OCI-LY7 (cell line): Measurements from ENCODE around the gene RPL37. TPM values are rescaled to one million over a fixed set of nuclear protein-coding genes. Genes with fewer than 3 reads are reported as not detected.

Experiments used
- BruUV-seq: library from RNA; stranded (reverse); fragments of 400-500 nt; replicated peaks from 2 replicates; lab custom pipeline; 2021; lab: Mats Ljungman, UMichigan
- CTCF ChIA-PET: fragments of 300-600 bp; sonication (Branson Sonifier 250); formaldehyde crosslinking; loops from one replicate; lab custom pipeline; 2022; ENCODE audit warnings: antibody characterized with exemption; ENCODE audit not compliant: unreplicated experiment; lab: Charles Lee
- POLR2A ChIA-PET: fragments of 300-600 bp; sonication (Branson Sonifier 250); formaldehyde crosslinking; loops from one replicate; lab custom pipeline; 2022; ENCODE audit warnings: antibody characterized with exemption; lab: Charles Lee
- DNase-seq: peaks from one replicate; pipeline ENCODE4 v3.0.0-alpha.2; 2015; ENCODE audit warnings: low spot score
- H2AFZ ChIP-seq: fragments of 200-600 bp; sonication (generic), shearing (Covaris generic); 2 replicates; pipeline ENCODE4 v1.6.1; 2014; ENCODE audit warnings: mild to moderate bottlenecking, antibody characterized with exemption, low read length, moderate library complexity
- H3K27ac ChIP-seq: fragments of 200-600 bp; sonication (generic); 2 replicates; pipeline ENCODE4 v1.5.1; 2014; ENCODE audit warnings: mixed run types, low read depth, mild to moderate bottlenecking, moderate library complexity, low read length, inconsistent platforms; ENCODE audit not compliant: poor library complexity, severe bottlenecking
- H3K36me3 ChIP-seq: fragments of 200-600 bp; sonication (generic); 2 replicates; pipeline ENCODE4 v1.6.1; 2014; ENCODE audit warnings: mild to moderate bottlenecking, antibody characterized with exemption, low read length, moderate library complexity, mixed read lengths; ENCODE audit not compliant: insufficient read depth
- H3K4me1 ChIP-seq: fragments of 200-600 bp; sonication (generic); 2 replicates; pipeline ENCODE4 v1.5.1; 2014; ENCODE audit warnings: mild to moderate bottlenecking, low read length; ENCODE audit not compliant: insufficient read depth, poor library complexity, severe bottlenecking
- H3K4me2 ChIP-seq: fragments of 200-600 bp; sonication (generic); 2 replicates; pipeline ENCODE4 v1.6.1; 2014; ENCODE audit warnings: mild to moderate bottlenecking, low read length
- H3K4me3 ChIP-seq: fragments of 200-600 bp; sonication (generic); 2 replicates; pipeline ENCODE4 v1.5.1; 2014; ENCODE audit warnings: mild to moderate bottlenecking, low read depth, low read length; ENCODE audit not compliant: poor library complexity, severe bottlenecking
- H3K79me2 ChIP-seq: fragments of 200-600 bp; sonication (generic); 2 replicates; pipeline ENCODE4 v1.6.1; 2016; ENCODE audit warnings: low read depth, mild to moderate bottlenecking, low read length, moderate library complexity, mixed read lengths; ENCODE audit not compliant: insufficient read depth
- H3K9me2 ChIP-seq: fragments of 200-600 bp; sonication (generic); 2 replicates; pipeline ENCODE4 v1.6.1; 2016; ENCODE audit warnings: mild to moderate bottlenecking, low read length, mixed read lengths; ENCODE audit not compliant: insufficient read depth
- H3K9me3 ChIP-seq: fragments of 200-600 bp; sonication (generic); 2 replicates; pipeline ENCODE4 v1.6.1; 2014; ENCODE audit warnings: mild to moderate bottlenecking, mixed run types, low read length, mixed read lengths
- H4K20me1 ChIP-seq: fragments of 200-600 bp; sonication (generic); 2 replicates; pipeline ENCODE4 v1.6.1; 2014; ENCODE audit warnings: mild to moderate bottlenecking, antibody characterized with exemption, low read length, moderate library complexity, mixed read lengths; ENCODE audit not compliant: insufficient read depth
- CTCF ChIP-seq: fragments of 200-600 bp; sonication (generic); conservative IDR thresholded peaks from 2 replicates; pipeline ENCODE4 v1.5.1; 2014; ENCODE audit warnings: mild to moderate bottlenecking, antibody characterized with exemption, low read length, moderate library complexity, mixed read lengths
- EZH2phosphoT487 ChIP-seq: fragments of 200-600 bp; sonication (generic); IDR thresholded peaks from 2 replicates; pipeline ENCODE4 v1.6.1; 2018; ENCODE audit warnings: low read depth, borderline replicate concordance, mild to moderate bottlenecking, mixed run types, antibody characterized with exemption, low read length, moderate library complexity, mixed read lengths
- intact Hi-C: fragments of 100-400 bp; cut with micrococcal nuclease; formaldehyde crosslinking; loops from one replicate; pipeline ENCODE4 v1.10.0; 2022; ENCODE audit not compliant: unreplicated experiment
- total RNA-seq, 2 experiments: library from RNA; depleted of rRNA in 1 of 2; stranded (reverse); fragments of >200 nt in 1 of 2; shearing (Covaris generic) in 1 of 2; gene quantifications; 2 replicates each; pipeline ENCODE4 v1.2.3, GENCODE V29; 2014 to 2022

The RPL37 gene
- total RNA-seq, 2 experiments from 2014 or later: 1,905 to 2,779 TPM

- DNase-seq: no peak
- Histone ChIP-seq H3K4me3 (peak within 1 kb of the TSS; percentile 59), H2AFZ (peak within 1 kb of the TSS; percentile 99), H3K27ac (no peak within 1 kb of the TSS), H3K79me2 (no peaks in the 10 kb centered on the region), H3K9me3 (no peaks in the 10 kb centered on the region), H3K4me1 (peaks cover 15% of the 10 kb centered on the region), H3K36me3 (no peaks in the 10 kb centered on the region), H4K20me1 (no peaks in the 10 kb centered on the region), H3K4me2 (peak within 1 kb of the TSS; percentile 68), H3K9me2 (no peaks in the 10 kb centered on the region)
- POLR2A ChIA-PET: interaction anchor here (0.9 to 1.4 kb wide), 6 partner anchors 8 to 101 kb away, joined by 3 to 4 read pairs (median 3); no protein-coding TSS in a partner anchor
- no peak for TF ChIP-seq EZH2phosphoT487
- TF ChIP-seq CTCF: peak; percentile 59
- no TSS peak for BruUV-seq
- intact Hi-C loops: no loop called here
- CTCF ChIA-PET: no interaction called here
Measured at GRCh38 chr5:40841068-40841805, 6.2 kb upstream of the RPL37 start, which contains the start of gene CARD6. CARD6 (plus strand) TSS chr5:40841367; CDS start chr5:40841383, 16 bp downstream.

- H3K9me3 ChIP-seq: no peaks in the 10 kb centered on the region
- ChIA-PET POLR2A (no interaction called here), CTCF (no interaction called here)
- no peak overlapping the region for H3K27ac ChIP-seq
- BruUV-seq: no TSS peak
- H3K9me2 ChIP-seq: no peaks in the 10 kb centered on the region
- H3K4me2 ChIP-seq: no peak overlapping the region
- H3K36me3 ChIP-seq: peaks cover 19% of the 10 kb centered on the region
- no peak for DNase-seq
- intact Hi-C loops: loop anchor here (5.0 to 10.0 kb wide), 2 partner anchors 353 to 1064 kb away; partner anchors contain the start of gene RIMOC1
- H3K79me2 ChIP-seq: peaks cover 26% of the 10 kb centered on the region
- no peak overlapping the region for H3K4me3 ChIP-seq
- H3K4me1 ChIP-seq: peaks cover 32% of the 10 kb centered on the region
- H4K20me1 ChIP-seq: peaks cover 18% of the 10 kb centered on the region
- TF ChIP-seq EZH2phosphoT487 (no peak), CTCF (no peak)
- no peak overlapping the region for H2AFZ ChIP-seq
Measured at GRCh38 chr5:40838086-40838485, 3.1 kb upstream of the RPL37 start.

- Histone ChIP-seq H3K4me2 (peak overlapping the region; percentile 95), H3K9me2 (no peaks in the 10 kb centered on the region), H3K36me3 (peaks cover 55% of the 10 kb centered on the region), H3K79me2 (peaks cover 57% of the 10 kb centered on the region), H3K9me3 (no peaks in the 10 kb centered on the region), H4K20me1 (peaks cover 49% of the 10 kb centered on the region), H3K4me3 (peak overlapping the region; percentile 88), H3K4me1 (peaks cover 37% of the 10 kb centered on the region), H2AFZ (no peak overlapping the region), H3K27ac (peak overlapping the region; percentile 79)
- intact Hi-C loops: loop anchor here (2.0 to 10.0 kb wide), 2 partner anchors 80 to 350 kb away; partner anchors contain the start of gene TTC33
- no peak for TF ChIP-seq EZH2phosphoT487
- TF ChIP-seq CTCF: no peak
- CTCF ChIA-PET: no interaction called here
- TSS peak; percentile 72 for BruUV-seq
- POLR2A ChIA-PET: interaction anchor here (0.5 to 0.7 kb wide), 3 partner anchors 40 to 1754 kb away, joined by 3 to 4 read pairs (median 4); no protein-coding TSS in a partner anchor
- DNase-seq: peak; percentile 59
Measured at GRCh38 chr5:40834391-40834848, 602 bp downstream of the RPL37 start.
